Measurements from ENCODE around the gene MVB12B.

- TF ChIP-seq ATF3 (CRISPR knock-in tag; conservative IDR thresholded peaks at IDR 0.05) (no peak), ATF2 (CRISPR knock-in tag; IDR thresholded peaks at IDR 0.05; ENCODE audit: borderline replicate concordance, low read depth) (no peak), TEAD4 (CRISPR knock-in tag; IDR thresholded peaks at IDR 0.05) (no peak), CTCF (IDR thresholded peaks at IDR 0.05) (no peak), MYBL2 (CRISPR knock-in tag; IDR thresholded peaks at IDR 0.05) (no peak), ARID4B (CRISPR knock-in tag; IDR thresholded peaks at IDR 0.05; ENCODE audit: borderline replicate concordance) (no peak), SP1 (CRISPR knock-in tag; conservative IDR thresholded peaks at IDR 0.05) (no peak), AFF4 (CRISPR knock-in tag; IDR thresholded peaks at IDR 0.05; ENCODE audit: borderline replicate concordance) (no peak), HMGXB4 (CRISPR knock-in tag; IDR thresholded peaks at IDR 0.05) (no peak), USF2 (CRISPR knock-in tag; IDR thresholded peaks at IDR 0.05) (no peak), TEAD1 (CRISPR knock-in tag; IDR thresholded peaks at IDR 0.05) (no peak), MLX (CRISPR knock-in tag; IDR thresholded peaks at IDR 0.05) (no peak), JAZF1 (CRISPR knock-in tag; IDR thresholded peaks at IDR 0.05) (no peak)
Measured at GRCh38 chr9:126546036-126546435, 219.4 kb downstream of the MVB12B start.

Data from WTC11 (cell line).